Neutrophil (primary cell): Measurements from ENCODE around the gene MYORG.

Experiments
- H3K27ac ChIP-seq: fragments of 200-600 bp; sonication (generic); 2 replicates; pipeline ENCODE4 v1.5.1; 2016; ENCODE audit warnings: mild to moderate bottlenecking, moderate library complexity
- H3K27me3 ChIP-seq: fragments of 200-600 bp; sonication (generic); 2 replicates; pipeline ENCODE4 v1.6.0; 2016; ENCODE audit warnings: mild to moderate bottlenecking
- H3K36me3 ChIP-seq: fragments of 200-600 bp; sonication (generic); 2 replicates; pipeline ENCODE4 v1.5.1; 2017
- H3K4me1 ChIP-seq, 2 experiments: fragments of 200-600 bp in 1 of 2; sonication (generic) in 1 of 2; 1 replicate in 1 of 2; 2 replicates in 1 of 2; pipeline versions ENCODE4 v1.5.1 to v1.6.1; 2013 to 2016; ENCODE audit warnings: low read depth in 1 of 2, low read length in 1 of 2, mild to moderate bottlenecking in 1 of 2, moderate library complexity in 1 of 2; ENCODE audit not compliant: control insufficient read depth in 1 of 2, insufficient read depth in 1 of 2
- H3K4me3 ChIP-seq, 2 experiments: fragments of 200-600 bp in 1 of 2; sonication (generic) in 1 of 2; 1 replicate in 1 of 2; 2 replicates in 1 of 2; pipeline ENCODE4 v1.5.1; 2013 to 2016; ENCODE audit warnings: low read depth in 1 of 2, low read length in 1 of 2, mild to moderate bottlenecking in 1 of 2, moderate library complexity in 1 of 2
- H3K9me3 ChIP-seq: fragments of 200-600 bp; sonication (generic); 2 replicates; pipeline ENCODE4 v1.5.1; 2016
- TF ChIP-seq, protein P1 (sequence below): fragments of 200-600 bp; sonication (generic); IDR thresholded peaks from 2 replicates; pipeline ENCODE4 v1.5.1; 2016; ENCODE audit warnings: antibody characterized with exemption

The MYORG gene

GRCh38 chr9:34400686-34401602 lies 24.2 kb upstream of the MYORG start:
- no peaks in the 10 kb centered on the region for H3K4me1 ChIP-seq
- H3K36me3 ChIP-seq: peaks cover 63% of the 10 kb centered on the region
- H3K27me3 ChIP-seq: no peaks in the 10 kb centered on the region
- H3K27ac ChIP-seq: no peak overlapping the region
- H3K4me3 ChIP-seq: no peak overlapping the region
- TF ChIP-seq, protein P1, sequence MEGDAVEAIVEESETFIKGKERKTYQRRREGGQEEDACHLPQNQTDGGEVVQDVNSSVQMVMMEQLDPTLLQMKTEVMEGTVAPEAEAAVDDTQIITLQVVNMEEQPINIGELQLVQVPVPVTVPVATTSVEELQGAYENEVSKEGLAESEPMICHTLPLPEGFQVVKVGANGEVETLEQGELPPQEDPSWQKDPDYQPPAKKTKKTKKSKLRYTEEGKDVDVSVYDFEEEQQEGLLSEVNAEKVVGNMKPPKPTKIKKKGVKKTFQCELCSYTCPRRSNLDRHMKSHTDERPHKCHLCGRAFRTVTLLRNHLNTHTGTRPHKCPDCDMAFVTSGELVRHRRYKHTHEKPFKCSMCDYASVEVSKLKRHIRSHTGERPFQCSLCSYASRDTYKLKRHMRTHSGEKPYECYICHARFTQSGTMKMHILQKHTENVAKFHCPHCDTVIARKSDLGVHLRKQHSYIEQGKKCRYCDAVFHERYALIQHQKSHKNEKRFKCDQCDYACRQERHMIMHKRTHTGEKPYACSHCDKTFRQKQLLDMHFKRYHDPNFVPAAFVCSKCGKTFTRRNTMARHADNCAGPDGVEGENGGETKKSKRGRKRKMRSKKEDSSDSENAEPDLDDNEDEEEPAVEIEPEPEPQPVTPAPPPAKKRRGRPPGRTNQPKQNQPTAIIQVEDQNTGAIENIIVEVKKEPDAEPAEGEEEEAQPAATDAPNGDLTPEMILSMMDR: no peak
- H3K9me3 ChIP-seq: no peaks in the 10 kb centered on the region

- Histone ChIP-seq H3K27ac (no peak overlapping the region), H3K27me3 (no peaks in the 10 kb centered on the region), H3K36me3 (peaks cover 57% of the 10 kb centered on the region), H3K9me3 (no peaks in the 10 kb centered on the region), H3K4me3 (no peak overlapping the region), H3K4me1 (no peaks in the 10 kb centered on the region)
- TF ChIP-seq, protein P1: no peak
Observed at GRCh38 chr9:34400275-34400674, 23.6 kb upstream of the MYORG start.

DNA sequence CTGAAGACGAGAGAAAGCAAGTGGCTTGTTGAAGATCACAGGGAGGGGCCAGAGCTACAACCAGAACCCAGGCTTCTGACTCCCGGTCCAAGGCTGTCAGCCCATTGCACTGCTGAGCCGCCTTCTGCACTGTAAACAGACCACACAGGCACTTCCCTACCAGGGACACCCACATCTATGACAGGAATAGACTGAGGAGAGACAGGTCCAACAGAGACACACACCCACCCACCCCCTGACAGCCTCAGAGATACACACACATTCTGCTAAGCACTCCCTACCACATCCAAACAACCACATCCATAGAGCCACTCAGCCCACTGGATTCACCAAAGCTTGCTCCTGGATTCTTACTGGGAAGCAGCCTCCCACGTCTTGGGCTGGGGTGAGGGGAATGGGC lies 23.0 kb upstream of the MYORG start:
- no peak overlapping the region for H3K27ac ChIP-seq
- TF ChIP-seq, protein P1: no peak
- H3K36me3 ChIP-seq: peaks cover 52% of the 10 kb centered on the region
- no peaks in the 10 kb centered on the region for H3K9me3 ChIP-seq
- no peak overlapping the region for H3K4me3 ChIP-seq
- no peaks in the 10 kb centered on the region for H3K27me3 ChIP-seq
- no peaks in the 10 kb centered on the region for H3K4me1 ChIP-seq

DNA sequence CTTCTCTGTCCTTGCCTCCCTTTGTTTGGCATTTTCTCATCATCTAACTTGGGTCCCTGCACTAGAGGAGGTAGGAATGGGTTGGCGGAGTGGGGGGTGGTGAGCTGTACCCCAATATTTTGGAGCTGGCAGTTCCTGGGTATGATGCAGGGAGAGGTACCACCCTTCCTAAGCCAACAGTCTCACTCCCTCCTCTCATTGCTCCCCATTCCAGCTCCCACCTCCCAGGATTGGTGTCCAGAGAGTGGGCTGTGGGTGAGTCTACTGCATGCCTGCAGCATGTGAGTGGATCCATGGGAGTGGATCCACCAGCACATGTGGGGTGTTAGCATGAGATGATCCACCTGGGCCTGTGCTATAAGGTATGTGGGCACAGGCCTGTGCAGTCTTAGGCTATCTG lies 22.2 kb upstream of the MYORG start:
- H3K27me3 ChIP-seq: peaks cover 7% of the 10 kb centered on the region
- H3K36me3 ChIP-seq: peaks cover 47% of the 10 kb centered on the region
- H3K9me3 ChIP-seq: no peaks in the 10 kb centered on the region
- no peaks in the 10 kb centered on the region for H3K4me1 ChIP-seq
- H3K4me3 ChIP-seq: no peak overlapping the region
- TF ChIP-seq, protein P1: no peak
- no peak overlapping the region for H3K27ac ChIP-seq

DNA sequence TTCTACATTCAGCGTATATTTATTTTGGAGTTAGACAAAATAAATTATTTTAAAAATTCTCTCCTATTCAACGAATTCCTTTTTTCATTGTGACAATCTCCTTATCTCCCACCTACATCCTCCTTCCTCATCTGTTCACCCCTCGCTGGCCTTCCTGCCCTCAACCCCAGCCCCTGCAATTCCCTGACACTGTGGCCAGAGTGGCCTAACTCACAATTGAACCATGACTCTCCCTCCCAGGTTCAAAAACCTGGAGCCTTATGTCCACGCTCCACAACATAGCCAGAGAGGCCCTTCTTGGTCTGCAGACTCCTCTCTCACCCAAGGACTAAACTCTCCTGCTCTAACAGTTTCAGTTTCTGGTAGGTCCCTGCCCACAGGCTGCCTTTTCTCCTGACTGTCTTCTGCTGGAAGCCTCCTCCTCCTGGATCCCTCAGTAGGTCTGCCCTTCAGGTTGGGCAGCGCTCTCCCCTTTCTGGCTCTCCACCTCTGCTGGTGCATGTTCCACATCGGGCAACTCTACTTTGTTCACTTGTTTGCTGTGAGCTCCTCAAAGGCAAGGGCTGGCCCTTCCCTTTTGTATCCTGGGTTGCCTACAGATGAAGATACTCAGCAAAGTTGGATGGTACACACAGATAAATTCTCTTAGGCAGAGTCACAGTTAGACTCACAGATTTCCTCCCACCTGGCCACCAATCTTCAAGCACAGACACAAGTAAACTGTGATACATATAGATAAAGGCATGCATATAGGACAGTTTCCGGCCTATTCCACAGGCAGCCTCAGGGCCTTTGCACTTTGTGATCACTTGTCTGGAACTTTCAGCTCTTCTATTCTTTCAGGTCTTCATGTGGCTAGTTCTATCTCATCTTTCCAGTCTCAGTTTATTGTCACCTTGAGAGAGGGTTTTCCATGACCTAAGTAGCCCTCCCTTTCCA lies 19.8 kb upstream of the MYORG start:
- H3K27ac ChIP-seq: no peak overlapping the region

More for the DNA sequence above, 19.8 kb upstream of the MYORG start:
- Histone ChIP-seq H3K36me3 (peaks cover 28% of the 10 kb centered on the region), H3K9me3 (no peaks in the 10 kb centered on the region), H3K27me3 (peaks cover 31% of the 10 kb centered on the region), H3K4me1 (no peaks in the 10 kb centered on the region), H3K4me3 (no peak overlapping the region)
- TF ChIP-seq, protein P1: no peak
